H9 (cell line): ENCODE data around the gene CRAT. TPM values are rescaled to one million over a fixed set of nuclear protein-coding genes. Genes with fewer than 3 reads are reported as not detected.

Experiments used
- DNase-seq: peaks from one replicate; pipeline ENCODE4 v3.0.0-alpha.2; 2017
- H2AFZ ChIP-seq: one replicate; pipeline ENCODE4 v1.6.1; 2013; ENCODE audit warnings: mild to moderate bottlenecking, low read length, control low read depth, moderate library complexity
- H2AK5ac ChIP-seq: 2 replicates; pipeline ENCODE4 v1.6.1; 2013; ENCODE audit warnings: low read length, control low read depth, mixed read lengths; ENCODE audit not compliant: insufficient read length
- H2BK120ac ChIP-seq: one replicate; pipeline ENCODE4 v1.6.1; 2013; ENCODE audit warnings: low read depth, mild to moderate bottlenecking, low read length, control low read depth, inconsistent platforms; ENCODE audit not compliant: poor library complexity, severe bottlenecking
- H2BK12ac ChIP-seq: 2 replicates; pipeline ENCODE4 v1.6.1; 2013; ENCODE audit warnings: low read length, control low read depth, mixed read lengths, low read depth; ENCODE audit not compliant: insufficient read length
- H2BK15ac ChIP-seq: 2 replicates; pipeline ENCODE4 v1.6.1; 2013; ENCODE audit warnings: low read depth, low read length, control low read depth
- H2BK20ac ChIP-seq: one replicate; pipeline ENCODE4 v1.6.1; 2013; ENCODE audit warnings: low read depth, mild to moderate bottlenecking, low read length, control low read depth, inconsistent platforms; ENCODE audit not compliant: poor library complexity, severe bottlenecking
- H2BK5ac ChIP-seq: 2 replicates; pipeline ENCODE4 v1.6.1; 2013; ENCODE audit warnings: low read length, control low read depth, mixed read lengths; ENCODE audit not compliant: insufficient read length
- H3K14ac ChIP-seq: 2 replicates; pipeline ENCODE4 v1.6.1; 2013; ENCODE audit warnings: low read length, control low read depth; ENCODE audit not compliant: insufficient read depth
- H3K18ac ChIP-seq: 2 replicates; pipeline ENCODE4 v1.6.1; 2013; ENCODE audit warnings: low read depth, mild to moderate bottlenecking, mixed read lengths, low read length, control low read depth; ENCODE audit not compliant: insufficient read length
- H3K23ac ChIP-seq: 2 replicates; pipeline ENCODE4 v1.6.1; 2013; ENCODE audit warnings: low read length, control low read depth, mixed read lengths, low read depth; ENCODE audit not compliant: insufficient read length
- H3K23me2 ChIP-seq: 2 replicates; pipeline ENCODE4 v1.6.1; 2013; ENCODE audit warnings: low read depth, mild to moderate bottlenecking, mixed read lengths, low read length, control low read depth; ENCODE audit not compliant: insufficient read length, poor library complexity, severe bottlenecking
- H3K27ac ChIP-seq: 2 replicates; pipeline ENCODE4 v1.5.1; 2013; ENCODE audit warnings: low read length, control low read depth, mixed read lengths, low read depth; ENCODE audit not compliant: insufficient read length
- H3K27me3 ChIP-seq: 2 replicates; pipeline ENCODE4 v1.6.1; 2013; ENCODE audit warnings: low read length, control low read depth, inconsistent platforms; ENCODE audit not compliant: insufficient read depth
- H3K4ac ChIP-seq: 2 replicates; pipeline ENCODE4 v1.6.1; 2013; ENCODE audit warnings: low read depth, mild to moderate bottlenecking, control low read depth, inconsistent platforms, low read length, moderate library complexity
- H3K4me1 ChIP-seq: 2 replicates; pipeline ENCODE4 v1.6.1; 2013; ENCODE audit warnings: low read length, control low read depth, inconsistent platforms; ENCODE audit not compliant: insufficient read depth
- H3K4me2 ChIP-seq: 2 replicates; pipeline ENCODE4 v1.6.1; 2013; ENCODE audit warnings: low read length, control low read depth, mixed read lengths; ENCODE audit not compliant: insufficient read length, insufficient read depth
- H3K56ac ChIP-seq: 2 replicates; pipeline ENCODE4 v1.6.1; 2013; ENCODE audit warnings: low read depth, mild to moderate bottlenecking, mixed read lengths, low read length, control low read depth; ENCODE audit not compliant: insufficient read length
- H3K79me1 ChIP-seq: 2 replicates; pipeline ENCODE4 v1.6.1; 2013; ENCODE audit warnings: low read depth, mild to moderate bottlenecking, moderate library complexity, low read length, control low read depth, inconsistent platforms; ENCODE audit not compliant: insufficient read depth, poor library complexity, severe bottlenecking
- H3K79me2 ChIP-seq: 2 replicates; pipeline ENCODE4 v1.6.1; 2013; ENCODE audit warnings: low read length, control low read depth, inconsistent platforms; ENCODE audit not compliant: insufficient read depth
- H3K9ac ChIP-seq: 2 replicates; pipeline ENCODE4 v1.6.1; 2013; ENCODE audit warnings: low read length, control low read depth, mixed read lengths; ENCODE audit not compliant: insufficient read length; ENCODE audit errors: extremely low read depth
- H3K9me3 ChIP-seq: one replicate; pipeline ENCODE4 v1.6.1; 2013; ENCODE audit warnings: low read depth, low read length, inconsistent platforms; ENCODE audit not compliant: control insufficient read depth
- H3T11ph ChIP-seq: one replicate; pipeline ENCODE4 v1.6.1; 2013; ENCODE audit warnings: mild to moderate bottlenecking, low read length, control low read depth, inconsistent platforms
- H4K20me1 ChIP-seq: one replicate; pipeline ENCODE4 v1.6.1; 2013; ENCODE audit not compliant: control insufficient read depth, insufficient read length, insufficient read depth
- H4K5ac ChIP-seq: 2 replicates; pipeline ENCODE4 v1.6.1; 2013; ENCODE audit warnings: low read depth, mild to moderate bottlenecking, mixed read lengths, low read length, control low read depth; ENCODE audit not compliant: insufficient read length
- H4K8ac ChIP-seq: replicated peaks from 2 replicates; pipeline ENCODE4 v1.6.1; 2013; ENCODE audit warnings: low read length, control low read depth, mixed read lengths, low read depth; ENCODE audit not compliant: insufficient read length
- H4K91ac ChIP-seq: 2 replicates; pipeline ENCODE4 v1.6.1; 2013; ENCODE audit warnings: low read depth, mild to moderate bottlenecking, moderate library complexity, mixed read lengths, low read length, control low read depth; ENCODE audit not compliant: insufficient read length
- H3K27ac Mint-ChIP-seq, 3 experiments: 2 replicates in 2 of 3; 3 replicates in 1 of 3; pipeline ENCODE4 v1.8.0; 2020 to 2021; ENCODE audit warnings: mixed read lengths in 3 of 3, mild to moderate bottlenecking in 1 of 3, moderate library complexity in 1 of 3
- H3K27me3 Mint-ChIP-seq: 2 replicates; pipeline ENCODE4 v1.8.0; 2021; ENCODE audit warnings: low read depth, mild to moderate bottlenecking, moderate library complexity, mixed read lengths
- H3K36me3 Mint-ChIP-seq, 3 experiments: 2 replicates in 2 of 3; 3 replicates in 1 of 3; pipeline ENCODE4 v1.8.0; 2020 to 2021; ENCODE audit warnings: low read depth in 3 of 3, mixed read lengths in 3 of 3; ENCODE audit not compliant: insufficient read depth in 1 of 3
- H3K4me1 Mint-ChIP-seq, 2 experiments: 2 replicates each; pipeline ENCODE4 v1.8.0; 2020; ENCODE audit warnings: mixed read lengths in 2 of 2
- H3K4me3 Mint-ChIP-seq, 2 experiments: 2 replicates in 1 of 2; 3 replicates in 1 of 2; pipeline ENCODE4 v1.8.0; 2020 to 2021; ENCODE audit warnings: mild to moderate bottlenecking in 2 of 2, mixed read lengths in 2 of 2, moderate library complexity in 1 of 2
- H3K9me3 Mint-ChIP-seq, 2 experiments: 2 replicates in 1 of 2; 3 replicates in 1 of 2; pipeline ENCODE4 v1.8.0; 2020; ENCODE audit warnings: mild to moderate bottlenecking in 2 of 2, mixed read lengths in 2 of 2, moderate library complexity in 1 of 2
- CTCF ChIP-seq: fragments of 200-600 bp; sonication (generic); conservative IDR thresholded peaks from 3 replicates; pipeline ENCODE4 v1.8.0; 2021; ENCODE audit warnings: antibody characterized with exemption, mild to moderate bottlenecking
- WGBS: extraction: QIAGEN DNeasy Blood & Tissue Kit; methylation state at CpG from one replicate; pipeline ENCODE4 v1.1.7; 2013; ENCODE audit warnings: missing lambda C conversion rate, low lambda C conversion rate, mixed read lengths; ENCODE audit not compliant: insufficient read length; ENCODE audit errors: extremely low coverage; 5-methylcytosine and 5-hydroxymethylcytosine counted together
- total RNA-seq: library from RNA; stranded (reverse); gene quantifications from 2 replicates; pipeline ENCODE4 v1.2.1, GENCODE V29; 2021

Gene CRAT
- total RNA-seq, 1 experiment from 2014 or later, result 15.0 TPM

GRCh38 chr9:129136446-129137035 is 25.9 kb upstream of the CRAT start:
- Histone ChIP-seq H2BK15ac (no peak overlapping the region), H3K79me1 (no peaks in the 10 kb centered on the region), H4K5ac (no peak overlapping the region), H3K23me2 (peaks cover 5% of the 10 kb centered on the region), H2BK5ac (no peak overlapping the region), H3K9me3 (no peaks in the 10 kb centered on the region), H2BK20ac (no peak overlapping the region), H3K79me2 (no peaks in the 10 kb centered on the region), H3K23ac (no peak overlapping the region), H2BK12ac (no peak overlapping the region), H2AK5ac (no peak overlapping the region), H3K9ac (no peak overlapping the region), H3K4me2 (no peak overlapping the region), H2AFZ (no peak overlapping the region), H3K4me1 (peaks cover 4% of the 10 kb centered on the region; the same call in 1 of the 2 replicates), H3K4ac (no peak overlapping the region), H2BK120ac (no peak overlapping the region), H4K20me1 (no peaks in the 10 kb centered on the region), H3T11ph (no peak overlapping the region), H3K56ac (no peak overlapping the region), H3K27ac (no peak overlapping the region), H3K27me3 (no peaks in the 10 kb centered on the region), H4K91ac (no peak overlapping the region), H3K14ac (no peak overlapping the region; the same call in 1 of the 2 replicates), H4K8ac (no peak overlapping the region), H3K18ac (no peak overlapping the region)
- no peak for TF ChIP-seq CTCF
- Mint-ChIP-seq H3K27me3 (peaks cover 1% of the 10 kb centered on the region; the same call in 1 of the 2 replicates), H3K36me3 (peaks cover 11 to 52% (median 49%) of the 10 kb centered on the region in 3 experiments; a peak in 6 of 7 replicates), H3K9me3 (no peaks in the 10 kb centered on the region; a peak in 1 of 5 replicates), H3K4me3 (no peak overlapping the region; a peak in 1 of 5 replicates), H3K4me1 (peaks cover 27 to 29% of the 10 kb centered on the region in 2 experiments), H3K27ac (no peak overlapping the region; a peak in 1 of 7 replicates)
- WGBS, result no CpG with 5 or more reads among the region's 16 CpGs
- no peak for DNase-seq
